Esophagus squamous epithelium (tissue), 5 donors: Measurements from ENCODE around the gene OSBPL5. TPM values are rescaled to one million over a fixed set of nuclear protein-coding genes. Genes with fewer than 3 reads are reported as not detected.

Experiments
- DNase-seq: peaks from one replicate; lab custom pipeline; 2025; lab: John Stamatoyannopoulos, UW
- H3K27ac ChIP-seq, 4 donors: fragments of 200-600 bp; sonication (generic); one replicate each; pipeline ENCODE4 v1.5.1; 2016 to 2019; ENCODE audit warnings: mild to moderate bottlenecking in 1 of 4
- H3K27me3 ChIP-seq, 4 donors: fragments of 200-600 bp; sonication (generic); 1 replicate in 3 of 4; 2 replicates in 1 of 4; pipeline versions ENCODE4 v1.5.1 to v1.6.0; 2017 to 2021; ENCODE audit warnings: antibody characterized with exemption in 1 of 4
- H3K36me3 ChIP-seq, 3 donors: fragments of 200-600 bp; sonication (generic); one replicate each; pipeline ENCODE4 v1.5.1; 2016 to 2019
- H3K4me1 ChIP-seq, 3 donors: fragments of 200-600 bp; sonication (generic); one replicate each; pipeline ENCODE4 v1.5.1; 2017 to 2019
- H3K4me3 ChIP-seq, 4 donors: fragments of 200-600 bp; sonication (generic); 1 replicate in 3 of 4; 2 replicates in 1 of 4; pipeline ENCODE4 v1.5.1; 2016 to 2019; ENCODE audit warnings: mild to moderate bottlenecking in 2 of 4, moderate library complexity in 1 of 4
- H3K9me3 ChIP-seq, 3 donors: fragments of 200-600 bp; sonication (generic); one replicate each; pipeline ENCODE4 v1.5.1; 2016 to 2019
- POLR2A ChIP-seq, 4 donors: fragments of 450-650 bp; IDR thresholded peaks; one replicate each; pipeline ENCODE4 v1.6.1; 2017; ENCODE audit warnings: antibody characterized with exemption in 4 of 4, mild to moderate bottlenecking in 4 of 4, moderate library complexity in 3 of 4
- WGBS, 2 donors: methylation state at CpG; one replicate each; pipeline ENCODE4 v1.1.5; 2018; 5-methylcytosine and 5-hydroxymethylcytosine counted together
- intact Hi-C: fragments of 100-400 bp; cut with DNase I; formaldehyde crosslinking; loops from one replicate; pipeline ENCODE4 v1.15.0; 2022
- total RNA-seq, 4 donors: library from RNA; depleted of rRNA; stranded (reverse); fragments of >200 nt; gene quantifications; one replicate each; pipeline ENCODE4 v1.1.0, GENCODE V29; 2016
- TF ChIP-seq, protein P1 (sequence below), 6 experiments: fragments of 450-650 bp in 4 of 6; fragments of 200-600 bp in 2 of 6; sonication (generic) in 2 of 6; IDR thresholded peaks; one replicate each; pipeline ENCODE4 v1.5.1; 2016 to 2019; ENCODE audit warnings: antibody characterized with exemption in 6 of 6, mild to moderate bottlenecking in 4 of 6, moderate library complexity in 4 of 6
- donor health status: DM: yes; HTN: yes; CAD: no.

The OSBPL5 gene
- total RNA-seq, 4 donors from 2014 or later: 11.9 to 30.9 (median 17.9) TPM

DNA sequence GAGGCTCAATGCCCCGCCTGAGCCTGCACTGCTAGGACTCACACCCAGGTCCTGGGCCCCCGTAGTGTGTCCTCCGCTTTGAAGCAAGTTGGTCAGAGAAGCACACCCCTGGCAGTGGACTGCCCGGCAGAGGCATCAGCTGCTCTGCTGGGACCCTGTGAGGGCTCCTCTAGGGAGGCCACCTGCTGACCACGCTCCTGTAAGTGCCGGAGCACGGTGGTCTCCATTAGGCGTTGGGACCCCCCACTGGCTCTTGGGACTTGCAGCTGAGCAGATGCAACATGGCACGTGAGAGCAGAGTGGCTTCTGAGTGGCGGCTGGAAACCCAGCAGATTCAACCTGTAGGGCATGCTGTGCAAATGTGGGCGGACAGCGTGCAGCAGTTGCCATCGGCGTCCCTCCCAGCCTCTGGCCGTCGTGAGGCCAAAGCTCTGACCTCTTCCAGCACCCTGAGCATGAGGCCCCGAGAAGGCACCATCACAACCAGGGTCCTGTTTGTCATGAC, 36.6 kb upstream of the OSBPL5 start:
- intact Hi-C loops: no loop called here
- H3K27ac ChIP-seq: no peak overlapping the region
- WGBS, 2 donors: 51 to 67% methylated on average over 7 to 11 of the region's 17 CpGs

GRCh38 chr11:3201112-3201581, 36.0 kb upstream of the OSBPL5 start:
- DNase-seq: no peak
- intact Hi-C loops: no loop called here
- WGBS, 2 donors: 86 to 92% methylated on average over 6 to 13 of the region's 15 CpGs
- TF ChIP-seq, protein P1, sequence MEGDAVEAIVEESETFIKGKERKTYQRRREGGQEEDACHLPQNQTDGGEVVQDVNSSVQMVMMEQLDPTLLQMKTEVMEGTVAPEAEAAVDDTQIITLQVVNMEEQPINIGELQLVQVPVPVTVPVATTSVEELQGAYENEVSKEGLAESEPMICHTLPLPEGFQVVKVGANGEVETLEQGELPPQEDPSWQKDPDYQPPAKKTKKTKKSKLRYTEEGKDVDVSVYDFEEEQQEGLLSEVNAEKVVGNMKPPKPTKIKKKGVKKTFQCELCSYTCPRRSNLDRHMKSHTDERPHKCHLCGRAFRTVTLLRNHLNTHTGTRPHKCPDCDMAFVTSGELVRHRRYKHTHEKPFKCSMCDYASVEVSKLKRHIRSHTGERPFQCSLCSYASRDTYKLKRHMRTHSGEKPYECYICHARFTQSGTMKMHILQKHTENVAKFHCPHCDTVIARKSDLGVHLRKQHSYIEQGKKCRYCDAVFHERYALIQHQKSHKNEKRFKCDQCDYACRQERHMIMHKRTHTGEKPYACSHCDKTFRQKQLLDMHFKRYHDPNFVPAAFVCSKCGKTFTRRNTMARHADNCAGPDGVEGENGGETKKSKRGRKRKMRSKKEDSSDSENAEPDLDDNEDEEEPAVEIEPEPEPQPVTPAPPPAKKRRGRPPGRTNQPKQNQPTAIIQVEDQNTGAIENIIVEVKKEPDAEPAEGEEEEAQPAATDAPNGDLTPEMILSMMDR (IDR thresholded peaks at IDR 0.05): no peak
- Histone ChIP-seq H3K9me3 (no peaks in the 10 kb centered on the region), H3K36me3 (no peaks in the 10 kb centered on the region), H3K4me1 (peaks cover 0 to 24% (median 8%) of the 10 kb centered on the region in 3 donors), H3K4me3 (no peak overlapping the region), H3K27ac (no peak overlapping the region), H3K27me3 (peaks cover 7 to 92% (median 14%) of the 10 kb centered on the region in 4 donors)

More for the DNA sequence above, 36.6 kb upstream of the OSBPL5 start:
- Histone ChIP-seq H3K4me1 (peaks cover 0 to 19% (median 8%) of the 10 kb centered on the region in 3 donors), H3K9me3 (no peaks in the 10 kb centered on the region), H3K4me3 (no peak overlapping the region), H3K36me3 (no peaks in the 10 kb centered on the region), H3K27me3 (peaks cover 7 to 86% (median 14%) of the 10 kb centered on the region in 4 donors)
- TF ChIP-seq POLR2A (IDR thresholded peaks at IDR 0.05): no peak
- TF ChIP-seq, protein P1 (IDR thresholded peaks at IDR 0.05): no peak
- no peak for DNase-seq

GRCh38 chr11:3200388-3201111, 35.4 kb upstream of the OSBPL5 start:
- no peaks in the 10 kb centered on the region for H3K36me3 ChIP-seq
- intact Hi-C loops: no loop called here
- peaks cover 7 to 97% (median 14%) of the 10 kb centered on the region in 4 donors for H3K27me3 ChIP-seq
- no CpG with 5 or more reads among the region's 12 CpGs for WGBS, 2 donors
- H3K9me3 ChIP-seq: no peaks in the 10 kb centered on the region
- TF ChIP-seq POLR2A (IDR thresholded peaks at IDR 0.05): no peak
- TF ChIP-seq, protein P1 (IDR thresholded peaks at IDR 0.05): no peak
- DNase-seq: no peak
- H3K4me3 ChIP-seq: no peak overlapping the region
- peaks cover 0 to 21% (median 8%) of the 10 kb centered on the region in 3 donors for H3K4me1 ChIP-seq
- no peak overlapping the region for H3K27ac ChIP-seq

GRCh38 chr11:3199537-3200295, 34.6 kb upstream of the OSBPL5 start:
- 69 to 77% methylated on average over 8 to 12 of the region's 19 CpGs for WGBS, 2 donors
- intact Hi-C loops: no loop called here
- DNase-seq: no peak
- Histone ChIP-seq H3K36me3 (no peaks in the 10 kb centered on the region), H3K27me3 (peaks cover 7 to 91% (median 14%) of the 10 kb centered on the region in 4 donors), H3K4me3 (no peak overlapping the region), H3K27ac (no peak overlapping the region), H3K9me3 (no peaks in the 10 kb centered on the region), H3K4me1 (peaks cover 0 to 17% (median 8%) of the 10 kb centered on the region in 3 donors)
- TF ChIP-seq POLR2A (IDR thresholded peaks at IDR 0.05): no peak
- TF ChIP-seq, protein P1 (IDR thresholded peaks at IDR 0.05): no peak
